GM12865 (cell line): Measurements from ENCODE around the gene SHC4.

Experiments used
- DNase-seq: peaks from one replicate; pipeline ENCODE4 v3.0.0; 2010; ENCODE audit warnings: low read depth
- H3K4me3 ChIP-seq: 2 replicates; pipeline ENCODE4 v1.5.1; 2011; ENCODE audit warnings: mild to moderate bottlenecking, low read depth, low read length, control low read depth
- TF ChIP-seq, protein P1 (sequence below): IDR thresholded peaks from 2 replicates; pipeline ENCODE4 v1.5.1; 2011; ENCODE audit warnings: low read length, control low read depth, low read depth, inconsistent platforms; ENCODE audit not compliant: insufficient read depth; ENCODE audit errors: missing control alignments

Gene SHC4

DNA sequence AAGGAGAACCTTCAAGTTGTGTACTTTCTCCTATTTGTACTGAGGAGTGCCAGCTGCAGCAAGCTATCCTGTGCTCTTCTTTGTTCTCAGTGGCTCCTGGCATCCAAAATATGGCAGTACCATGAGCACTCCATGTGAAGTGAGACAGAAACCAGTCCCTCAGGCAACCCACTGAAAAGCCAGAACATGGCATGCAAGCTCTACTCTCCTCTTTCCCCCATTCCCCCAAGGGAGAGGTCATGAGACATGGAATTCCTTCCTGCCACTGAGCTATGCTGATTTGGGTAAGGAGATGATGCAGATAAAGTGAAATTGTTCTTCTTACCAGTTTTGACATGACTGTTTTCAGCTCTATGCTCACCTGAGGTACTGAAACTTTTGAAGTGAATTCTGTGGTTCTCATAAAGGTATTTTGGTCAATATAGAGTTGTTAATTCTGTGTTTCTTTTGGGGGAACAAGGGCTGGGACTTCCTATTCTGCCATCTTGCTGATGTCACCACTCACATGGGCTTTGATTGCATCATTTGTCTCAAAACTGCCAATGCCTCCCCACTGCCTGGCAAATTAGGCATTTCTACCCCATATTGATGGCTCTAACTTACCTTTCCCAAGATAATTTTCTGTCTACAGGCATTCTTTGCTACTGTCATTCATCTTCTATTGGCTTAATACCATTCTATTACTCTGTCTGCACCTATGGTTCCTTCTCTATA, 130.0 kb downstream of the SHC4 start:
- no peak for DNase-seq
- TF ChIP-seq, protein P1, sequence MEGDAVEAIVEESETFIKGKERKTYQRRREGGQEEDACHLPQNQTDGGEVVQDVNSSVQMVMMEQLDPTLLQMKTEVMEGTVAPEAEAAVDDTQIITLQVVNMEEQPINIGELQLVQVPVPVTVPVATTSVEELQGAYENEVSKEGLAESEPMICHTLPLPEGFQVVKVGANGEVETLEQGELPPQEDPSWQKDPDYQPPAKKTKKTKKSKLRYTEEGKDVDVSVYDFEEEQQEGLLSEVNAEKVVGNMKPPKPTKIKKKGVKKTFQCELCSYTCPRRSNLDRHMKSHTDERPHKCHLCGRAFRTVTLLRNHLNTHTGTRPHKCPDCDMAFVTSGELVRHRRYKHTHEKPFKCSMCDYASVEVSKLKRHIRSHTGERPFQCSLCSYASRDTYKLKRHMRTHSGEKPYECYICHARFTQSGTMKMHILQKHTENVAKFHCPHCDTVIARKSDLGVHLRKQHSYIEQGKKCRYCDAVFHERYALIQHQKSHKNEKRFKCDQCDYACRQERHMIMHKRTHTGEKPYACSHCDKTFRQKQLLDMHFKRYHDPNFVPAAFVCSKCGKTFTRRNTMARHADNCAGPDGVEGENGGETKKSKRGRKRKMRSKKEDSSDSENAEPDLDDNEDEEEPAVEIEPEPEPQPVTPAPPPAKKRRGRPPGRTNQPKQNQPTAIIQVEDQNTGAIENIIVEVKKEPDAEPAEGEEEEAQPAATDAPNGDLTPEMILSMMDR, result no peak
- no peak overlapping the region for H3K4me3 ChIP-seq

DNA sequence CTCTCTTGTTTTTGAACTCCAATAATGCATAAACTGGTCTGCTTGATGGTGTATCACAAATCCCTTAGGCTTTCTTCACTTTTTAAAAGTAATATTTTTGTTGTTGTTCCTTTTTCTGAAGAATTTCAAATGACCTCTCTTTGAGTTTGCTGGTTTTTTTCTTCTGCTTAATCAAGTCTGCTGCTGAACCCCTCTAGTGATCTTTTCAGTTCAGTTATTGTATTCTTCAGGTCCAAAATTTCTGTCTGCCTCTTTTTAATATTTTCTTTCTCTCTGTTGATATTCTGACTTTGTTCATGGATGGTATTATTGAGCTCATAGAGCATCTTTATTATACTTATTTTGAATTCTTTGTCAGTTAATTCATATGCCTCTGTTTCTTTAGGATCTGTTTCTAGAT, 131.1 kb downstream of the SHC4 start:
- no peak for DNase-seq
- TF ChIP-seq, protein P1, result no peak
- no peak overlapping the region for H3K4me3 ChIP-seq

DNA sequence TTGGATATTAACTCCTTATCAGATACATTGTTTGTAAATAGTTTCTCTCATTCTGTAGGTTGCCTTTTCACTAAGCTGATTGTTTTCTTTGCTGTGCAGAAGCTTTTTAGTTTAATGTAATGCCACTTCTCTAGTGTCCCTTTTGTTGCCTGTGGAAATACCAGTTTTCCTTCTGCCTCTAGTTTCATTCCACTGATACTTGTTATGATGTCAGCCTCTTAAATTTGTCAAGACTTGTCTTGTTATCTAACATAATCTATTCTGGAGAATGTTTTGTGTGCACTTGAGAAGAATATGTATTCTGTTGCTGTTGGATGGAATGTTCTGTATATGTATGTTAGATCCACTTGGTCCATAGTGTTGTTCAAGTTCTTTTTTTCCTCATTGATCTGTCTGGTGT, 134.8 kb downstream of the SHC4 start:
- TF ChIP-seq, protein P1, result no peak
- no peak for DNase-seq
- no peak overlapping the region for H3K4me3 ChIP-seq

DNA sequence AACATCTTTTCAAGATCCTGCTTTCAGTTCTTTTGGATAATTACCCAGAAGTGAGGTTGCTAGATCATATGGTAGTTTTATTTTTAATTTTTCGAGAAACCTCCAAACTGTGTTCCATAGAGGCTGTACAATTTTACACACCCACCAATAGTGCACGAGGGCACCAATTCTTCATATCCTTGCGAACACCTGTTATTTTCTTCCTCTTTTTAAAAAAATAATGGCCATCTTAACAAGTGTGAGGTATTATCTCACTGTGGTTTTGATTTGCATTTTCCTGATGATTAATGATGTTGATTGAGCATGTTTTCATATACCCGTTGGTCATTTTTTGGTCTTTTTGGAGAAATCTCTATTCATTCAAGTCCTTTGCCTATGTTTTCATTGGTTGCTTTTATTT, 135.2 kb downstream of the SHC4 start:
- H3K4me3 ChIP-seq, result no peak overlapping the region
- TF ChIP-seq, protein P1, result no peak
- DNase-seq, result no peak

DNA sequence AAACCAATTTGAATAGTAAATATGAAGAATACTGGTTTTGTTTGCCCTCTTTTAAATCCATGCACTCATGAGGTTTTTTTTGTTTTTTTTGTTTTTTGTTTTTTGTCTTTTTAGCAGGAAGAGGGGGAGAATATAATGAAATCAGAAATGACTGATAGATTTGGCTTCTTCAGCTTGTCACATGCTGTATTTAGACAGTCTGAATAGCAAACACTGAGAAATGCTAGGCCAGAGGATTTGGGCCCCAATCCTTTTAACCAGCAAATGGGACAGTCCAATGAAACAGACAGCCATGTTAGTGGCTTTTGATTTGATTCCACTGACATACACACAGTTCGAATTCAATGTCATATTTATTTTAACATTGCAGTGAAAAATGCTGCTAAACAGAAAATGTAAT, 138.6 kb downstream of the SHC4 start:
- TF ChIP-seq, protein P1, result no peak
- H3K4me3 ChIP-seq, result no peak overlapping the region
- DNase-seq, result no peak

DNA sequence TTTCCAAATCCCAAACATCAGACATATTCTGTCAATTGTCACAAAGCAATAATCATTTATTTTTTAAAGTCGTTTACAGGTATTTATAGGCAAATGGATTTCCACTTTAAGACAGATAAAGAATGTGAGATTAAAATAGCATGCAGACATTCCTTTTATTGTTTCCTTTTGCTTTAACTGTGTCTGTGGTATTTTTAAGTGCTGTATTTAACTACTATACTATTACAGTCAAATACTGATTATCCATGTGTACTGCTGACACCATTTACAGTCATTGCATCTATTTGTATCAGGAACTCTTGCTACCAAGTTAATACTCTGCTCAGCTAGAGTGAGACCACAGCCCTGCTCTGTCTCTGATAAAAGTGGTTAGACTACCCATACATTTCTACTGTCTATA, 140.0 kb downstream of the SHC4 start:
- no peak overlapping the region for H3K4me3 ChIP-seq
- TF ChIP-seq, protein P1, result no peak
- DNase-seq, result no peak

DNA sequence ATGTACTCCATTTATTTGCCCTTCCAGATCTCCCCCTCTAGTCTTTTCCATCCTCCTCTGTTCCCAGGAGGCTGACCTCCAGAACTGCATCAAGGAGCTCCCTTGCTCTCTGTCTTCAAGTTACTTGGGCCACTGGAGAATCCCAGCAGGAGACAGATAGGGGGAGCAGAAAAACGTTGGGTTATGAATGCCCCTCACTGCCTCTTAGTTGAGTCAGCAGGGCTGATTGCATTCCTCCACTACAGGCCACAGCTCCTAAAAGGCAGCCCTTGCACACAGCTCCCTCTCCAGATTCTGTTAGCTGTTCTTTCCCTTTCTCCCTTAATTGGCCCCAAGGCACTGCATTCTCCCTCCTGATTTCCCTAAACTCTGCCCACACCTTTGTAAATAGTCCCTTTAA, 140.5 kb downstream of the SHC4 start:
- DNase-seq, result no peak
- TF ChIP-seq, protein P1, result no peak
- H3K4me3 ChIP-seq, result no peak overlapping the region
